ENCODE results near the gene IP6K1. TPM values are rescaled to one million over a fixed set of nuclear protein-coding genes. Genes with fewer than 3 reads are reported as not detected.
"Not testable (repeated sequence)": the region's sequence is repeated elsewhere in the genome, so short reads cannot be mapped to it uniquely, and the experiment has no call there.

Gene IP6K1
- total RNA-seq, 8 experiments from 2014 or later: 25.2 to 43.5 (median 29.7) TPM

DNA sequence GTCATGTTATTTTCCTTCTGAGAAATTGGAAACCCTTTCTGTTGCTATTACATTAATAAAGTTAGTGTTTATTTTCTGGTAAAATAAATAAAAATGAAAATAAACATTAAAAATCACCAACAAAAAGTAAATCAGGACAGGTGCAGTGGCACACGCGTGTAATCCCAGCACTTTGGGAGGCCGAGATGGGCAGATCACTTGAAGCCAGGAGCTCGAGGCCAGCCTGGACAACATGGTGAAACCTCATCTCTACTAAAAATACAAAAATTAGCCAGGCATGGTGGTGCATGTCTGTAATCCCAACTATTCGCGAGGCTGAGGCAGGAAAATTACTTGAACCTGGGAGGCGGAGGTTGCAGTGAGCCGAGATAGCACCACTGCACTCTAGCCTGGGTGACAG is 10.2 kb downstream of the IP6K1 start:
- H3K4me1 ChIP-seq (replicated peaks in 1 of 2); H3K27ac ChIP-seq; in situ Hi-C loops (cut with MboI; ENCODE audit: low pct_unique_long_range_greater_than_20kb in 2 of 9, low sequenced_read_pairs in 9 of 9, unreplicated experiment in 9 of 9); H3K4me3 ChIP-seq; ATAC-seq (replicated peaks in 6 of 8): not testable (repeated sequence)
- WGBS, 10 experiments: 90 to 100% (median 93%) methylated on average over 2 to 8 of the region's 8 CpGs; no CpG with 5 or more reads in 3 of the 10 experiments

DNA sequence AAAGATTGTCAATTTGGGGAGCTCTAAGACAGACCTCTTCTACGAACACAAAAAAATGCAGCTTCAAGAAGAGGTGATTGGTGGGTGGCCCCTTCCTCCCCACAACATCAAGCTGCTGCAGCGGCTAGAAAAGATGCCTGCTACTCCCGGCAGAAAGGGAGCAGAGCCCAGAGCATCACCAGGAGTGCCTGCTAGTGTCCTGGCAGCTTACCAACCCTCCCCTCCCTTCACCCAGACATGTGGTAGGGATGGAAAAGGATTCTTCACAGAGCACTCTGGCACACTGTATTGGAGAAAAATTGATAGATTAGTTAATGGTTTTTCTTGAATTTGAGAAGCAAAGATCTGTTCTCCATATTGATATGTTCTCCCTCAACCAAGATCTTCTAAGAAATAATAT is 10.8 kb downstream of the IP6K1 start:
- peak in 2 of 8 experiments; percentile 28 to 59 for ATAC-seq (replicated peaks in 6 of 8)
- in situ Hi-C loops (cut with MboI; ENCODE audit: low pct_unique_long_range_greater_than_20kb in 2 of 9, low sequenced_read_pairs in 9 of 9, unreplicated experiment in 9 of 9): no loop called here
- Histone ChIP-seq H3K4me1 (replicated peaks in 1 of 2) (no peaks in the 10 kb centered on the region), H3K4me3 (no peak overlapping the region), H3K27ac (no peak overlapping the region)
- WGBS, 10 experiments: 0 to 83% (median 61%) methylated on average over 1 to 2 of the region's 3 CpGs; no CpG with 5 or more reads in 6 of the 10 experiments

DNA sequence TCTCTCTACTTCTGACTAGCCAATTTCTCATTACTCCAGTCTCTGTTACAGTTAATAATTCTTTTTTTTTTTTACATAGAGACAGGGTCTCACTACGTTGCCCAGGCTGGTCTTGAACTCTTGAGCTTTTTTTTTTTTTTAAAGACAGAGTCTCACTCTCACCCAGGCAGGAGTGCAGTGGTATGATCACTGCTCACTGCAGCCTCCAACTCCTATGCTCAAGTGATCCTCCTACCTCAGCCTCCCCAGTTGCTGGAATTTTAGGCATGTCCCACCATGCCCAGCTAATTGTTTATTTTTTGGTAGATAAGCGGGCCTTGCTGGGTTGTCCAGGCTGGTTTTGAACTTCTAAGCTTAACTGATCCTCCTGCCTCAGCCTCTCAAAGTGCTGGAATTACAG is 13.6 kb downstream of the IP6K1 start:
- Histone ChIP-seq H3K4me3 (no peak overlapping the region), H3K27ac (no peak overlapping the region), H3K4me1 (replicated peaks in 1 of 2) (no peaks in the 10 kb centered on the region)
- in situ Hi-C loops (cut with MboI; ENCODE audit: low pct_unique_long_range_greater_than_20kb in 2 of 9, low sequenced_read_pairs in 9 of 9, unreplicated experiment in 9 of 9): no loop called here
- ATAC-seq (replicated peaks in 6 of 8): no peak
- WGBS, 10 experiments: 57 to 100% (median 100%) methylated on average over 1 to 2 of the region's 2 CpGs; no CpG with 5 or more reads in 1 of the 10 experiments

DNA sequence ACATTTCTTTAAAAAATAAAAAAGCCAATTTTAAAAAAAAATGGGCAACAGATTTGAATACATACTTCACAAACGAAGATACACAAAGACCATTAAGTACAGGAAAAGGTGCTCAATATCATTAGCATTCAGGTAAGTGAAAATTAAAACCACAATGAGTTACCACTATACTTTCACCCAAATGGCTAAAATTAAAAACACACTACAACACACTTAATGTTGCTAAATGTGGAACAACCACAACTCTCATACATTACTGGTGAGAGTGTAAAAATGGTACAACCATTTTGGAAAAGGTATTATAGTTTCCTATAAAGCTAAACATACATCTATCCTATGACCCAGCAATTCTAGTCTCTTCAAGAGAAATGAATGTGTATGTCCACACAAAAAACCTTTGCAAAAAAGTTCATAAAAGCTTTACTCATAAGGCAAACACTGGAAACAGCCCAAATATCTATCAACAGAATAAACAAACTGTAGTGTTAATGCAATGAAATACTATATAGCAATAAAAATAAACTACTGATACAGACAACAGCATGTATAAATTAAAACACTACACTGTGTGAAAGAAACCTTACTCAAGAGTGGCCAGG is 14.9 kb downstream of the IP6K1 start:
- WGBS, 10 experiments: 33 to 100% (median 94%) methylated on average over 1 of the region's 1 CpG; no CpG with 5 or more reads in 1 of the 10 experiments
- H3K27ac ChIP-seq: no peak overlapping the region
- in situ Hi-C loops (cut with MboI; ENCODE audit: low pct_unique_long_range_greater_than_20kb in 2 of 9, low sequenced_read_pairs in 9 of 9, unreplicated experiment in 9 of 9): no loop called here

DNA sequence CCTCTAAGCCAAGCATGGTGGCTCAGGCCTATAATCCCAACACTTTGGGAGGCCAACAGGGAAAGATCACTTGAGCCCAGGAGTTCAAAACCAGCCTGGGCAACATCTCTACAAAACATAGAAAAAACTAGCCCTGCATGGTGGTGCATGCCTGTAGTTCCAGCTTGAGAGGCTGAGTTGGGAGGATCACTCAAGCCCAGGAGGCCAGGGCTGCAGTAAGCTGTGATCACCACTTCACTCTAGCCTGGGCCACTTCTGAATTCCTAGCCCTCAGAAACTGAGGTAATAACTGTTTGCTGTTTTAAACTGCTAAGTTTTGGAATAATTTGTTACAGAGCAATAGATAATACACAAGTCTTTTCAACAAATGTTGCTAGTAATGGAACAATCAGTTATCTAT is 16.4 kb downstream of the IP6K1 start:
- in situ Hi-C loops (cut with MboI; ENCODE audit: low pct_unique_long_range_greater_than_20kb in 2 of 9, low sequenced_read_pairs in 9 of 9, unreplicated experiment in 9 of 9): no loop called here
- H3K27ac ChIP-seq: no peak overlapping the region
- H3K4me1 ChIP-seq (replicated peaks in 1 of 2): no peaks in the 10 kb centered on the region
- H3K4me3 ChIP-seq: no peak overlapping the region
- no peak for ATAC-seq (replicated peaks in 6 of 8)

More for the DNA sequence above, 14.9 kb downstream of the IP6K1 start:
- H3K4me1 ChIP-seq (replicated peaks in 1 of 2): no peaks in the 10 kb centered on the region
- no peak for ATAC-seq (replicated peaks in 6 of 8)
- H3K4me3 ChIP-seq: no peak overlapping the region

DNA sequence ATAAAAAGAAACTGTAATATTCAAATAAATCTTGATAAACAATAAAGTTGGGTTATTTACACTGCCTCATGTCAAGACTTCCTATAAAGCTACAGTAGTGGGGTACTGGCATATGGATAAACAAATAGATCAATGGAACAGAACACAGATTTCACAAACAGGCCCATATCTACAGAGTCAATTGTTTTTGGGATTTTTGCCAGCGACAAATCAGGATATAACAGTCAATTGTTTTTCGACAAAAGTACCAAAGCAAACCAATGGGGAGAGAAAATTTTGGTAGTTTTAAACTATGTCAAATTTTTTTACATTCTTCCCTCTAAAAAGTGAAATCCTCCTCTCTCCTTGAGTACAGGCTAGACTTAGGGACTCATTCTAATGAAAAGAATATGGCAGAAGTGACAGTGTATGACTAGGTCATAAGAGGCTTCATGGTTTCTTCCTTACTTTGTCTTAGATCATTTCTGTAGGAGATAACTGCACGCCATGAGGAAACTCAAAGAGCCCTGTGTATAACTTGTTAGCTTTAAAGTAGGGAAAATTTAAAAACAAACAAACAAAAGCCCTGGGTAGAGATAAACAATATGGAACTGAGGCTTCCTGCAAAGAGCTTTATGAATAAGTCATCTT is 16.9 kb downstream of the IP6K1 start:
- in situ Hi-C loops (cut with MboI; ENCODE audit: low pct_unique_long_range_greater_than_20kb in 2 of 9, low sequenced_read_pairs in 9 of 9, unreplicated experiment in 9 of 9): no loop called here
- WGBS, 10 experiments: 73 to 100% (median 95%) methylated on average over 1 to 3 of the region's 3 CpGs
- ATAC-seq (replicated peaks in 6 of 8): no peak
- Histone ChIP-seq H3K27ac (no peak overlapping the region), H3K4me1 (replicated peaks in 1 of 2) (no peaks in the 10 kb centered on the region), H3K4me3 (no peak overlapping the region)

DNA sequence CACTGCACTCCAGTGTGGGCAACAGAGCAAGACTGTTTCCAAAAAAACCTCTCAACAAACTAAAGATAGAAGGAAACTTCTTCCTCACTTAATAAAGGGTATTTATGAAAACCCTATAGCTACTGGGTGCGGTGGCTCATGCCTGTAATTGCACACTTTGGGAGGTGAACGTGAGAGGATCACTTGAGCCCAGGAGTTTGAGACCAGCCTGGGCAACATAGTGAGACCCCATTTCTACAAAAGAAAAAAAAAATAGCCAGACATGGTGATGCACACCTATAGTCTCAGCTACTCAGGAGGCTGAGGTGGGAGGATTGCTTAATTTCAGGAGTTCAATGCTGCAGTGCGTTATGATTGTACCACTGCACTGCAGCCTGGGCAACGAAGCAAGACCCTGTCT is 22.4 kb downstream of the IP6K1 start:
- no peak for ATAC-seq (replicated peaks in 6 of 8)
- Histone ChIP-seq H3K4me3 (no peak overlapping the region), H3K27ac (no peak overlapping the region), H3K4me1 (replicated peaks in 1 of 2) (no peaks in the 10 kb centered on the region)
- 86 to 100% (median 100%) methylated on average over 1 to 4 of the region's 4 CpGs; no CpG with 5 or more reads in 2 of the 10 experiments for WGBS, 10 experiments
- in situ Hi-C loops (cut with MboI; ENCODE audit: low pct_unique_long_range_greater_than_20kb in 2 of 9, low sequenced_read_pairs in 9 of 9, unreplicated experiment in 9 of 9): no loop called here

DNA sequence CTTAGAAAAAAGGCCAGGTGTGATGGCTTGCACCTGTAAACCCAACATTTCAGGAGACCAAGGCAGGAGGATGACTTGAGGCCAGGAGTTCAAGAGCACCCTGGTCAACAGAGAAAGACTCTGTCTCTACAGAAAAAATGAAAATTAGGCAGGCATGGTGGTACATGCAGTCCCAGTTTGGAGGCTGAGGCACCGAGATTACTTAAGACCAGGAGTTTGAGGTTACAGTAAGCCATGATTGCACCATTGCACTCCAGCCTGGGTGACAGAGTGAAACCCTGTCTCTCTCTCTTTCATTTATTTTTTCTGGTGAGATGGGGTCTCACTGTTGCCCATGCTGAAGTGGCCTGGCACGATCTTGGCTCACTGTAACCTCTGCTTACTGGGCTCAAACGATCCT is 24.7 kb downstream of the IP6K1 start:
- no peak overlapping the region for H3K27ac ChIP-seq
- in situ Hi-C loops (cut with MboI; ENCODE audit: low pct_unique_long_range_greater_than_20kb in 2 of 9, low sequenced_read_pairs in 9 of 9, unreplicated experiment in 9 of 9): no loop called here
- 67 to 100% (median 96%) methylated on average over 1 to 3 of the region's 3 CpGs for WGBS, 10 experiments
- ATAC-seq (replicated peaks in 6 of 8): no peak
- H3K4me1 ChIP-seq (replicated peaks in 1 of 2): no peaks in the 10 kb centered on the region
- no peak overlapping the region for H3K4me3 ChIP-seq

DNA sequence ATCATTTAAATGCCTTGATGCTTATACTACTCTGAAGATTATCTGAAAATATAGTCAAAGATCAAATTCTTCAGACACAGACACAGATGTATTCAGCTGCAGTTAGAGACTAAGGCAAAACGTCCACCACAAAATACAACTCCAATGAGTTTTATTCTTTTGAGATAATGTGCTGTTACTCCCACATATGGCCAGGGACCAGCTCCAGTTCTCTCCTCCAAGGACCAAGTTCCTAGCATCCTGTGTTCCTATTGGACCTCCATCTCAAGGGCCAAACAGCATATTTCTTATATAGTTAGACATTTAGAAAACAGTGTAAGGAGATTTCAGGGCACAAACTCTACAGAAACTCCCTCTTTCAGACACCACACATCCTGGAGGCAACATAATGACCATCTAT is 27.1 kb downstream of the IP6K1 start:
- H3K4me1 ChIP-seq (replicated peaks in 1 of 2): no peaks in the 10 kb centered on the region
- WGBS, 10 experiments: 0 to 86% (median 40%) methylated on average over 1 of the region's 1 CpG; no CpG with 5 or more reads in 1 of the 10 experiments
- ATAC-seq (replicated peaks in 6 of 8): no peak
- H3K27ac ChIP-seq: no peak overlapping the region
- H3K4me3 ChIP-seq: no peak overlapping the region
- in situ Hi-C loops (cut with MboI; ENCODE audit: low pct_unique_long_range_greater_than_20kb in 2 of 9, low sequenced_read_pairs in 9 of 9, unreplicated experiment in 9 of 9): no loop called here

DNA sequence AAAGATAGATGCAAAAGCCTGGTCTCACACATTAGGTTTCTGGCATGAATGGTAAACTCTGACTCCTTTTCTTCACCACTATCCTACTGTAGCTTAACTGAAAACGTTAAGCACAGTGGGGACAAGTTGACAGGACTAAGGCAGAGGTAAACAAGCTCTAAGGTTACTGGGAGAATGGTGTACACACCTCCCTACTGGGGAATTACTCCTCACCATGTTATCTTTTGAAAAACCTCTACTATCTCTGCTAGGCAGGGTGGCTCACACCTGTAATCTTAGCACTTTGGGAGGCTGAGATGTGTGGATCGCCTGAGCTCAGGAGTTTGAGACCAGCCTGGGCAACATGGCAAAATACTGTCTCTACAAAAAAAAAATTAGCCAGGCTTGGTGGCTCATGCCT is 29.1 kb downstream of the IP6K1 start:
- WGBS, 10 experiments: 63 to 100% (median 93%) methylated on average over 1 to 2 of the region's 2 CpGs; no CpG with 5 or more reads in 4 of the 10 experiments
- H3K4me3 ChIP-seq: no peak overlapping the region
- H3K27ac ChIP-seq: no peak overlapping the region
- no peak for ATAC-seq (replicated peaks in 6 of 8)
- in situ Hi-C loops (cut with MboI; ENCODE audit: low pct_unique_long_range_greater_than_20kb in 2 of 9, low sequenced_read_pairs in 9 of 9, unreplicated experiment in 9 of 9): no loop called here
- no peaks in the 10 kb centered on the region for H3K4me1 ChIP-seq (replicated peaks in 1 of 2)

DNA sequence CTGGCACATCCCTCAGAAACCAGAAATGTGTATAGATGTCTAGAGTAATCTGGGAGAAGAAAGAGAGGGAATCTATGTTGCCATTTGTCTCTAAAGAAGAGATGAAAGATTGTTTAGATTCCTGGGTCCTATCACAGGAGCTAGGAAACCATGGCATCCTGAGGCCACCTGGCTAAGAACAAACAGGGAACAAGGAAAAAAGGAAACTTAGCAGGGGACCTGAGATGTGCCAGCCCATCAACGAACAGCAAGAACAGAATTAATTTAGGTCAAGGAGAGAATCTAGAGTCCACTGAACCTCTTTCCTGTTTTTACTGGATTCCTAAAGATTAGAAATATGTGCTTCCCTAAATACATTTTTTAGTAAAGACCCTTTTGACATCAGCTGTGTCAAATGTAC is 30.3 kb downstream of the IP6K1 start:
- Histone ChIP-seq H3K4me1 (replicated peaks in 1 of 2) (no peaks in the 10 kb centered on the region), H3K4me3 (no peak overlapping the region), H3K27ac (no peak overlapping the region)
- WGBS, 10 experiments: 57 to 100% (median 89%) methylated on average over 1 of the region's 1 CpG; no CpG with 5 or more reads in 7 of the 10 experiments
- no peak for ATAC-seq (replicated peaks in 6 of 8)
- in situ Hi-C loops (cut with MboI; ENCODE audit: low pct_unique_long_range_greater_than_20kb in 2 of 9, low sequenced_read_pairs in 9 of 9, unreplicated experiment in 9 of 9): no loop called here

DNA sequence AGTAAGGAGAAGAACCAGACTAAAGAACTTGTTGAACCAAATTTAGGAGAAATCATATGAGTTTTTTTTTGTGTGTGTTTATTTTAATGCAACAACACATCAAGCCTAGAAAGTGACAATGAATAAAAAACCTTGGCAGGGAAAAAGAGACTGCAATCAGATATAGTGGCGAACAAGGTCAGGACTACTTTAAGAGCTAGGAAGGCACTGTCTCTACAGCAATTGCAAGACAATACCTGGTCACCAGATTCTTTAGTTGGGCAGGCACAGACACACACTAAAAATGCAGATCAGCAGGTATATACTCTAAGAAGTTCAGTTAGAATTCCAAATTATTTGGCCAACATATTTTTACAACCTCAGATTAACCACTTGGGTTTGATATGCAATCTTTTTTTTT is 31.8 kb downstream of the IP6K1 start:
- Histone ChIP-seq H3K4me1 (replicated peaks in 1 of 2) (no peaks in the 10 kb centered on the region), H3K4me3 (no peak overlapping the region), H3K27ac (no peak overlapping the region)
- ATAC-seq (replicated peaks in 6 of 8): no peak
- 71 to 100% (median 95%) methylated on average over 1 of the region's 1 CpG; no CpG with 5 or more reads in 4 of the 10 experiments for WGBS, 10 experiments
- in situ Hi-C loops (cut with MboI; ENCODE audit: low pct_unique_long_range_greater_than_20kb in 2 of 9, low sequenced_read_pairs in 9 of 9, unreplicated experiment in 9 of 9): no loop called here

DNA sequence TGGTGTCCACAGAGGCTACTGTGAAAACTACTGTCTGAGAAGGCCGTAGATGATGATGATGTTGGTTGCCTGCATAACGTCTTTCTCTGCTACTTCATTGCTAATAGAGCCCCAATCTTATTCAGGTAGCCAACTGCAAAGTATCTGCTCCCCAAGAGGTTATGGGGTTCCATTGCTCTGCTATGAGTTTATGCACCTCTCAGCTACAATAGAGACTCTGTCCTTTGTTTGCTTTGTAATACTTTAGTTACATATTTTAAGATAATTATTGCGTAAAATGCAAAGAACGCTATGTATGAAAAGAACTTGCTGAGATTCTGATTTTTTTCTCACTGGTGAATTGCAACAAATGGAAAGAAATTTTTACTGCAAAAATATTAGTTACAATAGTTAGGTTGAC is 34.8 kb downstream of the IP6K1 start:
- in situ Hi-C loops (cut with MboI; ENCODE audit: low pct_unique_long_range_greater_than_20kb in 2 of 9, low sequenced_read_pairs in 9 of 9, unreplicated experiment in 9 of 9): no loop called here
- Histone ChIP-seq H3K4me1 (replicated peaks in 1 of 2) (no peaks in the 10 kb centered on the region), H3K27ac (no peak overlapping the region), H3K4me3 (no peak overlapping the region)
- no peak for ATAC-seq (replicated peaks in 6 of 8)
- WGBS, 10 experiments: 62 to 100% (median 97%) methylated on average over 2 to 4 of the region's 4 CpGs; no CpG with 5 or more reads in 1 of the 10 experiments

DNA sequence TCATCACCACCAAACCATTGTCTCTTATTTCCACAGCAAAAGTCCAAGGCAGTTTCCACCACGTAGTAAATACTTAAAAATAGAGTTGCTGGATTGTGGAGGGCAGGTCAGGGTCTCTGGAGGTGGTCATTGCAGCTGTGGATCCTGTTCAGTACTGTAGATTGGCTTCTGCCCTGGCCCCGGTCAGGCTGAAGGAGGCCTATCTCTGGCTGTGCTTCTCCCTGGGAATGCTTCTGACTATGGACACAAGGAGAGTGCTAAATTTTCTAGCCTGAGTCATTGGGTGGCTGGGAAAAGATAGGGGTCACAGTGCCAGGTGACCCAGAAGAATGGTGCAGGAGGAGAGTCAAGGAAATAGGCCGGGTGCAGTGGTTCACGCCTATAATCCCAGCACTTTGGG is 36.3 kb downstream of the IP6K1 start:
- no peak for ATAC-seq (replicated peaks in 6 of 8)
- in situ Hi-C loops (cut with MboI; ENCODE audit: low pct_unique_long_range_greater_than_20kb in 2 of 9, low sequenced_read_pairs in 9 of 9, unreplicated experiment in 9 of 9): no loop called here
- H3K4me3 ChIP-seq: no peak overlapping the region
- no peak overlapping the region for H3K27ac ChIP-seq
- no peaks in the 10 kb centered on the region for H3K4me1 ChIP-seq (replicated peaks in 1 of 2)
- 75 to 100% (median 92%) methylated on average over 1 to 3 of the region's 4 CpGs; no CpG with 5 or more reads in 2 of the 10 experiments for WGBS, 10 experiments

Data from motor neuron (in vitro differentiated cells).